Body of pancreas (tissue), 4 donors: ENCODE data around the gene PTTG1.
A peak's percentile ranks its signal among the peaks of the same experiment; 100 is the strongest.

Experiments
- POLR2A ChIP-seq, 3 donors: fragments of 450-650 bp; IDR thresholded peaks; one replicate each; pipeline ENCODE4 v1.6.1; 2016; ENCODE audit warnings: antibody characterized with exemption in 3 of 3, mild to moderate bottlenecking in 2 of 3
- TF ChIP-seq, protein P1 (sequence below), 7 experiments: fragments of 450-650 bp in 4 of 7; fragments of 200-600 bp in 3 of 7; sonication (generic) in 3 of 7; IDR thresholded peaks; one replicate each; pipeline ENCODE4 v1.5.1; 2016 to 2019; ENCODE audit warnings: antibody characterized with exemption in 7 of 7

DNA sequence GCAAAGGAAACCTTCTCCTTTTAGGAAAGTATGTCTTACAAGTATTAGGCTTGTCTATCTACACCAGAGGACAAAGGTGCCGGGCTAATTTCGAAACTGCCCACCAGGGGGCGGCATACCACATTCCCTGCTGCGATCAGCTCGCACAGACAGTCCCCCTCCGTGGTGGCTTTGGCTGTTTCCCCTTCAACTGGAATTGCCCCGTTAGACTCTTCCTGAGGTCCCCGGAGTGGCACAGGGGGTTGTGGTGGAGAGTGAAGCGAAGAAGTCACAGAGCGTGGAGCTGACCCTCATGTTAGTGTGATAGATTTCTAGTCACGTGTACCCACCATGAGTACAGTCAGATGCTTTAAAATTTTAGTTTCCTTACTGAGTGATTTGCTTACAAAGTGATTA lies 17.5 kb downstream of the PTTG1 start:
- TF ChIP-seq POLR2A (IDR thresholded peaks at IDR 0.05): no peak
- TF ChIP-seq, protein P1, sequence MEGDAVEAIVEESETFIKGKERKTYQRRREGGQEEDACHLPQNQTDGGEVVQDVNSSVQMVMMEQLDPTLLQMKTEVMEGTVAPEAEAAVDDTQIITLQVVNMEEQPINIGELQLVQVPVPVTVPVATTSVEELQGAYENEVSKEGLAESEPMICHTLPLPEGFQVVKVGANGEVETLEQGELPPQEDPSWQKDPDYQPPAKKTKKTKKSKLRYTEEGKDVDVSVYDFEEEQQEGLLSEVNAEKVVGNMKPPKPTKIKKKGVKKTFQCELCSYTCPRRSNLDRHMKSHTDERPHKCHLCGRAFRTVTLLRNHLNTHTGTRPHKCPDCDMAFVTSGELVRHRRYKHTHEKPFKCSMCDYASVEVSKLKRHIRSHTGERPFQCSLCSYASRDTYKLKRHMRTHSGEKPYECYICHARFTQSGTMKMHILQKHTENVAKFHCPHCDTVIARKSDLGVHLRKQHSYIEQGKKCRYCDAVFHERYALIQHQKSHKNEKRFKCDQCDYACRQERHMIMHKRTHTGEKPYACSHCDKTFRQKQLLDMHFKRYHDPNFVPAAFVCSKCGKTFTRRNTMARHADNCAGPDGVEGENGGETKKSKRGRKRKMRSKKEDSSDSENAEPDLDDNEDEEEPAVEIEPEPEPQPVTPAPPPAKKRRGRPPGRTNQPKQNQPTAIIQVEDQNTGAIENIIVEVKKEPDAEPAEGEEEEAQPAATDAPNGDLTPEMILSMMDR (IDR thresholded peaks at IDR 0.05): peak; percentile 79 to 94 (median 86)
